GM12874 (cell line): ENCODE measurements around the gene ZNF627.

ENCODE experiments used
- CTCF ChIP-seq: IDR thresholded peaks from 2 replicates; pipeline ENCODE4 v1.5.1; 2011; ENCODE audit warnings: low read depth, mild to moderate bottlenecking, control low read depth, low read length, moderate library complexity; ENCODE audit not compliant: insufficient read depth

Gene ZNF627

GRCh38 chr19:11597202-11598102 is at the start of gene ZNF627:
ZNF627 (plus strand) TSS chr19:11597483; CDS start chr19:11597628, 145 bp downstream.
- TF ChIP-seq CTCF = 0 out of 2 replicates have a peak, but pooled peaks have one; percentile 14

GRCh38 chr19:11547929-11548700 is 49.2 kb upstream of the ZNF627 start:
- TF ChIP-seq CTCF = no peak

- no peak for TF ChIP-seq CTCF
Observed at GRCh38 chr19:11549386-11549953, 47.8 kb upstream of the ZNF627 start.

DNA sequence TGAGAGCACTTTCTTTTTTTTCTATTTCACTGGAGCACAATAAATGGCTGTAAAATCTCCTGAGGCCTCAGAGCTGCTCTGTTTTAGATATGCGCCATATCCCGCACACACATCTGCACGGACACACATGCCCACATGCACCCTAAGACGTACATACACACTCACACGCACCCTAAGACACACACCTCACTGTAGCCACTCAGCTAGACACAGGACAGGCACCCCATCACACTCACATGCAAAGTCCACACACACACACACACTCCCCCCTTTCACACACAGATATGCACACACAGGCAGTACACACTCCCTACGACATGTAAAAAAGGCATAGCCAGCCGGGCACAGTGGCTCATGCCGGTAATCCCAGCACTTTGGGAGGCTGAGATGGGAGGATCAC is 47.0 kb upstream of the ZNF627 start:
- no peak for TF ChIP-seq CTCF

DNA sequence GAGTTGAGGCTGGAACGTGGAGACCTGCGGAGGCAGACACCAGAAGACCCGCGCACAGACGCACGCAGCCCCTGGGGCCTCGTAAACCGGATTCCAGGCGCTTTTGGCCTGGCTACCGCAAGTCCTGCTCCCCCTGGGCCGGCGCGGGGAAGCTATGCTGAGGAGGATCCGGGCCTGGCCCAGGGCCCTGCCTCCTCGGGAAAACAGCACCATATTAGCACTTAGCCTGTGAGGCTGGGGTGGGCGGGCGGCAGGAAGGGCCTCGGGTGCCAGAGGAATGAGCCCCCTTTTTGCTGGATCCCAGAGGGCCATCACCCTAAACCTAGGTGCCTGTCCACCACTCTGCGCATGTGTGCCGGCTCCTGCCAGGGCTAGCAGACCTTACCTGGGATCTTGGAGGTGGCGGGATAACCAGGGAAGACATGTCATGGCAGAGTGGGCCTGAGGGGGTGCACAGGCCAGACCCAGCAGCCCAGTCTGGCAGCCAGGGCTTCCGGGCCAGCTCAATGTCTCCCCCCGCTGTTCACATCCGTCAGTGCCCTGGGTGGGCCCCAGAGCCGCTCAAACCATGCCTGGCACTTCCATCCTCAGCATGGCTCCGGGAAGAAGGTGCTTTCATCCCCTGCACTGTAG is 45.6 kb upstream of the ZNF627 start:
- peak; percentile 51; the same call in 1 of the 2 replicates for TF ChIP-seq CTCF

DNA sequence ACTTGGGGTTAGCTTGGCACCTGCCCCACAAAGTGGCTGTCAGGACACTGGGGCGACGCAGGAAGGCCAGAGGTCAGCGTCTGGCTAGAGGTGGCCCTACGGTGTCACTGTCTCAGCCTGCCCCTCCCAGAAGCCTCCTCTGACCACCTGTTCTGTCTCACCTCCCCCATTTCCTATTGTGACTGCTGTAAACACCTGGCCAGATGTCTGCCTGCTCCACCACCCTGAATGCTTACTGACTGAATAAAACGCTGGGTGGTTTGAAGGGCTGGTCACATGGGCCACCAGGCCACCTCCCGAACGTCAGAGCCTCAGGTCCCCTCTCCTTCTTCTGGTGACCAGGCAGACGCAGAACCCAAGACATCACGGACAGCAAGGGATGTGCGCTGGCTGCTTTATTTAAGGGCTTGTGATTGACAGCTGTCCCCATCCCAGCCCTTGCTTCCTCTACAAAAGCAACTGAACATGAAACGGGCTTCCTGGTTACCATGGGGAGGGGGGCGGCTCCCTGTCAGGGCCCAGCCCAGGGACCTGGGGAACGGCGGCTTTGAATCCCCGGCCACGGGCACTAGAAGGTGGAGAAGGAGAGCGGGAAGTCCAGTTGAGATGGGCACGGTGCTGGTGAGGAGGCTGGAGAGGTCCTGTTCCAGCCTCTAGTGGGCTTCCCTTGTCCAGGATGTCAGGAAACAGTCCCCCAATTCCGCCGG is 44.5 kb upstream of the ZNF627 start:
- TF ChIP-seq CTCF = no peak

DNA sequence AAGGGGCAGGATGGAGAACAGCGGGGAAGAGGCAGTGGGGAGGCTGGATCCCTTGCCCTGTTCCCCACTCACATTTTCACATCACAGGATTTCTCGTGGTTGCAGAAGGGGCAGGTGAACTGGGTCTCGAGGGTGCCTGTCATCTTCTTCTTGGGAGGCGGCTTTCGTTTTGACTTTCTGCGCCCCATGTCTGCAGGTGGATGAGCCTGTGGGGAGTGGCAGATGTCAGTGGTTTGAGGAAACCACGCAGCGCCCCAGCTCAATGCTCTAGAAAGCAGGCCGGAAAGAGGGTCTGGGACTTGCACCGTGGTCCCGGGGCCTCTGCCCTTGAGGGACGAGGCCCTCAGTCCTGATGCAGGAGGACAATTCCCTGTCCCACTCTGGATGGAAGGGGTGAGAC is 43.1 kb upstream of the ZNF627 start:
- TF ChIP-seq CTCF = no peak
